ENCODE data around the gene RGL3. TPM values are rescaled to one million over a fixed set of nuclear protein-coding genes. Genes with fewer than 3 reads are reported as not detected.
"Not testable (repeated sequence)": the region's sequence is repeated elsewhere in the genome, so short reads cannot be mapped to it uniquely, and the experiment has no call there.

RGL3 gene
- total RNA-seq, 2 experiments from 2014 or later, result not detected

GRCh38 chr19:11423164-11423790 is 4.2 kb upstream of the RGL3 start:
- Mint-ChIP-seq H3K4me1 (peaks cover 34% of the 10 kb centered on the region), H3K27ac (no peak overlapping the region), H3K36me3 (ENCODE audit: low read depth) (no peaks in the 10 kb centered on the region), H3K27me3 (peaks cover 50% of the 10 kb centered on the region), H3K9me3 (peaks cover 2% of the 10 kb centered on the region), H3K4me3 (no peak overlapping the region)
- DNase-seq, result no peak
- ChIA-PET CTCF (interaction anchor here (0.6 to 3.7 kb wide), 7 partner anchors 12 to 158 kb away, joined by 3 to 18 read pairs (median 3); partner anchors contain the start of genes ODAD3 and PRKCSH), POLR2A (interaction anchor here (0.6 kb wide), 1 partner anchor 153 kb away, joined by 3 read pairs; no protein-coding TSS in a partner anchor)

DNA sequence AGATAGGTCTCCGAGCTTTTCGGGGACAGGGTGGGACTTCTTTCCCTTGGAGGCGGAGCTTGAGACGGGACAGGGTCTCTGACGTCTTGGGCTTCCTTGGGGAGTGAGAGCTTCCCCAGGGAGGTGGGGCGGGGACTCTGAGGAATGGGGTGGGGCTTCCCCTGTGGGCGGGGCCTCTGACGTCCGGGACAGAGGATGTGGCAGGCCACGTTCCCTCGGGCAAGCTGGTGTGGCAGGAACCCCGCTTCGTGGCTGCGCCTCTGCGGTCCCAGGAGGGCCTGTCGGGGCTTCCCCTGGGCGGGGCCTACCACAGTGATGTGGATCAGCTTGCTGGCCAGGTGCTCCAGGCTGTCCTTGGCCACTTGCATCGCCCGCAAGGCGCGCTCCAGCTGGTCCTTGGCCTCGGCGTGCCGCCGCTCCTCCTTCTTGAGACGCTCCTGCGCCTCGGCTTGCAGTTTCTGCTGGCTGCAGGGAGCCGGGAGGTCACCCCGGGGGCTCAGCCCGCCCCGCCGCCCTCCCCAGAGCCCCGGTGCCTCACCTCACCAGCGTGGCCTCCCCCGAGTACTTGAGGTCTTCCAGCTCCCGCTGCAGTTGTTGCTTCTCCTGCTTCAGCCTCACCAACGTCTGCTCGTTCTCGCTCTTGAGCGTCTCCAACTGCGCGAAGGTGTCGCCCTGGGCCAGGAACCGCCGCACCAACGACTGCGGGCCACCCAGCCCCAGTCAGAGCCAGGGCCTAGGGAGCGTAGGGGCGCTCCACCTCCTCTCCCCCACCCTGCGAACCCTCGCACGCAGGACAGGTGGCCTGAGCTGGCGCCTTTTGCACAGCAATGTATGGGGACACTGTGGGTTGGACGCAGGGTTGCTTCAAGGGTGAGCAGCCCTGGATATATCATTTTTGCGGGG is 3.3 kb upstream of the RGL3 start:
- H3K27ac Mint-ChIP-seq, result peak overlapping the region; percentile 36
- H3K9me3 Mint-ChIP-seq, result peaks cover 2% of the 10 kb centered on the region
- peaks cover 34% of the 10 kb centered on the region for H3K4me1 Mint-ChIP-seq
- H3K36me3 Mint-ChIP-seq (ENCODE audit: low read depth), result no peaks in the 10 kb centered on the region
- peak; percentile 62 for DNase-seq
- ChIA-PET POLR2A (interaction anchor here (0.6 kb wide), 2 partner anchors 12 to 152 kb away, joined by 3 read pairs; partner anchors contain the start of gene ODAD3), CTCF (interaction anchor here (0.5 to 4.5 kb wide), 9 partner anchors 13 to 763 kb away, joined by 3 to 26 read pairs (median 4); partner anchors contain the start of genes ODAD3 and PRKCSH)
- H3K27me3 Mint-ChIP-seq, result peaks cover 57% of the 10 kb centered on the region
- H3K4me3 Mint-ChIP-seq, result peak overlapping the region; percentile 49

DNA sequence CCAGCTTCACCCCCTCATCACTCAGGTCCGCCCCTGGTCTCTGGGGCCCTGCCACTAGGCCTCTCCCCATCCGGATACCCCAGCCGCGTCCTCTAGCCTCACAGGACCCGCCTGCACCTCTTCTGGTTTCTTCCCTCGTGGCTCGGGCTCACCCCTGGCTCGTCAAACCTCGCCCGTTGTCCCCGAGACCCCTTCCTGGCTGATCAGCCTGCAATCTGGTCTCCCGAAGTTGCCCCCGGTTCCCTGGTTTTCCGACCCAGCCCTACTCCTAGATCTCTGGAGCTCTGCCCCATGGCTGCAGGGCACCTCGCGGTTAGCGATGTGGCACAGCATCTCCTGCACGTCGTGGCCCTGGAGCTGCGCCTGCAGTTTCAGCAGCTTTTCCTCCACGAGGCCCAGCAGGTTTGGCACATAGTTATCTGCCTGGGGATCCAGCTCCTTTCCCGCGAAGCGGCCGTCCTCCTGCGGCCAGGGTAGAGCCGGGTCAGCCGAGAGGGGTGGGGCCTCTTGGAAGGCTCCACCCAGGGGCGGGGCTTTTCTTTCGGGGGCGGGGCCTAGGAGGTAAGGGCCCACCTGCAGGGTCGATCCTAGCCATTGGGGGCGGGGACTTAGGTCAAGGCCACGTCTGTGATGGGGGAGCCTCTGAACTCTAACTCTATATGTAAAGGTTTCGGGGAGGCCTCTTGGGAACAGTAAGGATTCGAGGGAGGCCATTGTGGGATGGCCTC is 2.4 kb upstream of the RGL3 start:
- POLR2A ChIA-PET, result no interaction called here

GRCh38 chr19:11420429-11421370 is 1.6 kb upstream of the RGL3 start:
- no peak overlapping the region for H3K4me3 Mint-ChIP-seq

More for the DNA sequence above, 2.4 kb upstream of the RGL3 start:
- CTCF ChIA-PET, result interaction anchor here (0.8 to 4.5 kb wide), 7 partner anchors 14 to 61 kb away, joined by 3 to 26 read pairs (median 4); partner anchors contain the start of genes ODAD3 and PRKCSH
- H3K27ac Mint-ChIP-seq, result peak overlapping the region; percentile 36
- peaks cover 65% of the 10 kb centered on the region for H3K27me3 Mint-ChIP-seq
- H3K9me3 Mint-ChIP-seq, result peaks cover 2% of the 10 kb centered on the region
- DNase-seq, result peak; percentile 15
- H3K36me3 Mint-ChIP-seq (ENCODE audit: low read depth), result no peaks in the 10 kb centered on the region
- H3K4me1 Mint-ChIP-seq, result peaks cover 34% of the 10 kb centered on the region
- H3K4me3 Mint-ChIP-seq, result peak overlapping the region; percentile 25

DNA sequence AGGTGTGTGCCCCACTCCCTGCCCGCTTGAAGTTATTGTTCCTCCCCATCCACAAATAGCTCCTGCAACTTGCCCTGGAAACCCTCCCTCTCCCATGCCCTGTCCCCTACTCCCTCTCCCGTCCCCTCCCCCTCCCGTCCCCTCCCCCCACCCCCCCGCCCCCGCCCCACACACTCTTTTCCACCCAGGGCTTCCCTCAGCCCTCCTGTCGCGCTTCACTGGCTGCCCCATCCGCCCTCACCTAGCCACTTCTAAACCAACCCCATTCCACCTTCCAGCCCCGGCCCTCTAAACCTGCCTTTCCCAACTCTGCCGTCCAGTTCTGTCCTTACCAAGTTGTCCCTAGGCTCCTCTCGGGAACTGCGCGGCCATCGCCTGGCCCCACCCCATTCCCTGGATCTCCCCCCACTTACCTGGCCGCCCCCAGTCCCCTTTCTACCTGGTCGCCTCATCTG is 993 bp downstream of the RGL3 start:
- ChIA-PET POLR2A (no interaction called here), CTCF (interaction anchor here (1.4 to 4.5 kb wide), 2 partner anchors 17 to 35 kb away, joined by 4 to 26 read pairs; partner anchors contain the start of genes ODAD3 and PRKCSH)
- DNase-seq, result no peak
- no peak overlapping the region for H3K27ac Mint-ChIP-seq
- H3K36me3 Mint-ChIP-seq (ENCODE audit: low read depth), result no peaks in the 10 kb centered on the region
- H3K4me3 Mint-ChIP-seq, result no peak overlapping the region
- H3K4me1 Mint-ChIP-seq, result peaks cover 28% of the 10 kb centered on the region
- H3K27me3 Mint-ChIP-seq, result peaks cover 61% of the 10 kb centered on the region
- H3K9me3 Mint-ChIP-seq, result no peaks in the 10 kb centered on the region

More at GRCh38 chr19:11420429-11421370, 1.6 kb upstream of the RGL3 start:
- ChIA-PET CTCF (interaction anchor here (0.8 to 4.5 kb wide), 8 partner anchors 11 to 142 kb away, joined by 3 to 26 read pairs (median 4); partner anchors contain the start of genes ODAD3 and PRKCSH), POLR2A (no interaction called here)
- Mint-ChIP-seq H3K36me3 (ENCODE audit: low read depth) (no peaks in the 10 kb centered on the region), H3K9me3 (peaks cover 2% of the 10 kb centered on the region), H3K27me3 (peaks cover 68% of the 10 kb centered on the region), H3K27ac (no peak overlapping the region), H3K4me1 (peaks cover 34% of the 10 kb centered on the region)
- no peak for DNase-seq

DNA sequence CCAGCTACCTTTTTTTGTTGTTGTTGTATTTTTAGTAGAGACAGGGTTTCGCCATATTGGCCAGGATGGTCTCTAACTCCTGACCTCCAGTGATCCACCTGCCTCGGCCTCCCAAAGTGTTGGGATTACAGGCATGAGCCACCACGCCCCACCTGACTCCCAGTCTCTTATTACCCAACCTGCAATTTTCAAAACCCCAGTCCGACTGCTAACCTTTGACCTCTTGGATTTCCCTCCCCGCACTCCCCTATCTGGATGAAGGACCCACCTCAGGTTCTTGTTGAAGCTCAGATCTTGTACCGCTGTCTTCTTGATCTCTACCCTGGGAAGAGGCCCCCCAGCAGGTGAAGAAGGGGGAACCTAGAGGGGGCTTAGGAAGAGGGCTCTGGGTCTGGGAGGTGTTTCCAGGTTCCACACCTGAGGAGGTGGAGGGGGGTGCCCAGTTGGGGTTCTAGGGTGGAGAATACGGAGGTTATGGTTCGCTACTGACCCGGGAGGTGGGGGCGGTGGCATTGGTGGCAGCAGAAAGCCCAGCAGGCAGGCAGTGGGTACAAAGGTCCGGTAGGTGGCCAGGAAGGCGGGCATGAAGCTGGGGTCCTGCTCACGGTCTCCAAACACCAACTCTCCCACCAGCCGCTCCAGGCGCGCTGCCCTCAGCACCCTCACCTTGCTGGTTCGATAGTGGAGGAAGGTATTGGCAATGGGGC is 2.6 kb downstream of the RGL3 start:
- H3K4me1 Mint-ChIP-seq, result peaks cover 15% of the 10 kb centered on the region
- peaks cover 48% of the 10 kb centered on the region for H3K27me3 Mint-ChIP-seq
- H3K27ac Mint-ChIP-seq, result no peak overlapping the region
- ChIA-PET CTCF (interaction anchor here (0.6 to 1.2 kb wide), 2 partner anchors 35 to 126 kb away, joined by 3 to 5 read pairs; no protein-coding TSS in a partner anchor), POLR2A (no interaction called here)
- DNase-seq, result no peak
- no peaks in the 10 kb centered on the region for H3K9me3 Mint-ChIP-seq
- H3K36me3 Mint-ChIP-seq (ENCODE audit: low read depth), result no peaks in the 10 kb centered on the region
- no peak overlapping the region for H3K4me3 Mint-ChIP-seq

DNA sequence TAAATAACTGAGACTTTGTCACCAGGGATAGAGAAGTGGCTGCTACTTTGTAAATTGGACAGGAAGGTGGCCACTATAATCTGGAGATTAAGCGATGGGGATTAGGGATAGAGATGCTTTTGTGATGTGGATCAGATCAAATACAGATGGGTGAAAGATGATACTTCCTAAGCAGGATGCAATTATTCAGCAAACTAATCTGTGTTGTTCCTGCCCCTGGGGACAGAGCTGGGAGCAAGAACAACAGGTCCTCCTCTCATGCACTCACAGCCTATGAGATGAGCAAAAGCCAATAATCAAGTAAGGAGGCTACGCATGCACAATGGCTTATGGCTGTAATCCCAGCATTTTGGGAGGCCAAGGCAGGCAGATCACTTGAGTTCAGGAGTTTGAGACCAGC is 4.6 kb downstream of the RGL3 start:
- no peak for DNase-seq
- Mint-ChIP-seq H3K27ac (no peak overlapping the region), H3K27me3 (peaks cover 33% of the 10 kb centered on the region), H3K36me3 (ENCODE audit: low read depth) (no peaks in the 10 kb centered on the region), H3K4me3 (no peak overlapping the region), H3K4me1 (peaks cover 3% of the 10 kb centered on the region), H3K9me3 (no peaks in the 10 kb centered on the region)
- CTCF ChIA-PET, result interaction anchor here (0.6 kb wide), 1 partner anchor 7 kb away, joined by 3 read pairs; no protein-coding TSS in a partner anchor
- POLR2A ChIA-PET, result no interaction called here

GRCh38 chr19:11410682-11411081 is 8.4 kb downstream of the RGL3 start:
- Mint-ChIP-seq H3K9me3 (no peaks in the 10 kb centered on the region), H3K36me3 (ENCODE audit: low read depth) (no peaks in the 10 kb centered on the region), H3K27me3 (peaks cover 6% of the 10 kb centered on the region), H3K27ac (no peak overlapping the region), H3K4me3 (no peak overlapping the region), H3K4me1 (no peaks in the 10 kb centered on the region)
- CTCF ChIA-PET, result no interaction called here
- no peak for DNase-seq
- POLR2A ChIA-PET, result no interaction called here

DNA sequence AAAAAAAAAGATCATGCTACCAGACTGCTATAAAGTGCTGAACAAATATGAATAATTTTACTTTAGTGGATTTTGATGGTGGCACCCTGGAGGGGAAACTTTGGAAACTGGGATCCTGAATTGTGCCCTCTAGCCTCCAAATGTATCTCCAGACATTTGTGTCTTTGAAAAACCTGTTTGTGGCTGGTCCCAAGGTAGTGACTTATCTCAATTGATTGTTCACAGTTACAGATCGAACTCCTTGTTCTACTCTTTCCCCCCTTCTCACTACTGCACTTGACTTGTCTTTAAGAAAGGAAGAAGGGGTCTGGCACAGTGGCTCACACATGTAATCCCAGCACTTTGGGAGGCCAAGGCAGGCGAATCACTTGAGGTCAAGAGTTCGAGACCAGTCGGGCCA is 10.5 kb downstream of the RGL3 start:
- Mint-ChIP-seq H3K4me3 (no peak overlapping the region), H3K27me3 (peaks cover 2% of the 10 kb centered on the region), H3K27ac (no peak overlapping the region), H3K4me1 (no peaks in the 10 kb centered on the region), H3K9me3 (no peaks in the 10 kb centered on the region), H3K36me3 (ENCODE audit: low read depth) (no peaks in the 10 kb centered on the region)
- DNase-seq, result no peak
- CTCF ChIA-PET, result interaction anchor here (1.0 kb wide), 1 partner anchor 26 kb away, joined by 3 read pairs; no protein-coding TSS in a partner anchor
- POLR2A ChIA-PET, result no interaction called here

GRCh38 chr19:11406703-11407236 is 12.3 kb downstream of the RGL3 start:
- H3K4me1 Mint-ChIP-seq; DNase-seq; H3K36me3 Mint-ChIP-seq (ENCODE audit: low read depth); POLR2A ChIA-PET; H3K27me3 Mint-ChIP-seq; H3K4me3 Mint-ChIP-seq; H3K27ac Mint-ChIP-seq; H3K9me3 Mint-ChIP-seq: not testable (repeated sequence)
- CTCF ChIA-PET, result interaction anchor here (0.6 to 1.9 kb wide), 5 partner anchors 23 to 76 kb away, joined by 3 to 8 read pairs (median 3); partner anchors contain the start of genes EPOR and ODAD3
